HG03159 (cell line): ENCODE data around the gene C16orf74.

Experiments
- ATAC-seq: cut with Tn5 transposase; IDR thresholded peaks from one replicate; pipeline ENCODE4 v1.9.1; 2021; ENCODE audit warnings: mild to moderate bottlenecking, moderate library complexity; ENCODE audit not compliant: unreplicated experiment

C16orf74 gene

DNA sequence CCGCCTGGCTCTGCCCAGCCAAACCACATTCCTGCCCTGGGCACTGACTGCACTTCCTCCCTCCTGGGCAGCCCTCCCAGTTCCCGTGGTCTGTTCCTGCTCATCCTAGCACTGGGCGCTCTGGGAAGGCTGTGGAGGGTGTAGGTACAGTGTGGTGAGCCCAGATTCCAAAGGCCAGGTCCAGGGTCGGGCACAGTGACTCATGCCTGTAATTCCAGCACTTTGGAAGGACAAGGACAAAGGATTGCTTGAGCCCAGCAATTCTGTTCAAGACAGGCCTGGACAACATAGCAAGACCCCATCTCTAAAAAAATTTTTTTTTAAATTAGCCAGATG is 30.6 kb downstream of the C16orf74 start:
- no peak for ATAC-seq

DNA sequence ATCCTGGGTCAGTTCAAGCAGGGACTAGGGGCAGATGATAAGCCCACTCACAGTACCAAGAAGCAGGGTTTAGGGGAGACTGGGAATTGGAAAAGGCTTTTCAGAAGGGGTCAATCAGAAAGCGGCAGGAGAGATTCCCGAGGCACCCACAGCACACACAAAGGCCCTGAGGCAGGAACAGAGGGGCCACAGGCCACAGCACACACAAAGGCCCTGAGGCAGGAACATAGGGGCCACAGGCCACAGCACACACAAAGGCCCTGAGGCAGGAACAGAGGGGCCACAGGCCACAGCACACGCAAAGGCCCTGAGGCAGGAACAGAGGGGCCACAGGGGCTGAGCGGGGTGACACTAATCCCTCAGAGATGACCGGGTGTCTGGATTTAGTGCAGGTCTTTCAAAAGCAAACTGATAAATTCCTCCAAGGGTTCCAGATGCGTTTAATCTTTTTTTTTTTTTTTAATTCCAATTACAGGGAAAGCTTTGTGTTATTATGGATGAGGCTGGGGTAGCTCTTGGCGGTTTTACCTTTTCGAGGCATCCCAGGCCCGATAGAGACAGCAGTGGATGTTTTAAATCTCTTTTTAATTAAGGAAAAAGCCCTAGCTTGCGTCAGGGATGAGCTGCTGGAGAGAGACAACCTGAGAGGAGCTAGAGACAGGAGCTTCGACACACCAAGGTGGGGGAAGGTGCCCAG is 31.1 kb downstream of the C16orf74 start:
- no peak for ATAC-seq

DNA sequence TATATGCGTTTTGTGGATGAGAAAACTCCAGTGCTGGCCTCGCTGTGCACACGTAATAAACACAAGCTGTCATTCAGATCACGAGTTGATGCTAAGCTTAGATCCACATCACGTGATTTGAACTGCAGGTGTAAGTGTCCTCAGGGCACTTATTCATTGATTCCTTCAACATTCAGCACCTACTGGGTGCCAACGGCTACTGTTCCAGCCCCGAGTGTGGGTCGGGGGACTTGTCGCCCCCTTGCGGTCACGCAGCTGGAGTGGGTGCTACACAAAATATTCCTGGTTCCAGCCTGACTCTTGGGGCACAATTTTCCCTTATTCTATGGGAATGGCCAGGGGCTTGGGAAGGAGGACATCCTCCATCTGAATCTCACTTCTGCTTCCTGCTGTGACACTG is 32.2 kb downstream of the C16orf74 start:
- no peak for ATAC-seq

DNA sequence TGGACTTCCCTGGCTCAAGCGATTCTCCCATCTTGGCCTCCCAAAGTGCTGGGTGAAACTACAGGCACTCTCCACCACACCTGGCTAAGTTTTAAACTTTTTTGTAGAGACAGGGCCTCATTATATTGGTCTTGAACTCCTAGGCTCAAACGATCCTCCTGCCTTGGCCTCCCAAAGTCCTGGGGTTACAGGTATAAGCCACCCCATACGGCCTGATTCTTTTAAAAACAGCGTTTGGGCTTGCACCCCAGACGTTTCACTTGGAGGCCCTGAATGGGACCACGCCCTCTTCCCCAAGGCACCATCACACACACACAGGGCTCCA is 32.8 kb downstream of the C16orf74 start:
- ATAC-seq = no peak

DNA sequence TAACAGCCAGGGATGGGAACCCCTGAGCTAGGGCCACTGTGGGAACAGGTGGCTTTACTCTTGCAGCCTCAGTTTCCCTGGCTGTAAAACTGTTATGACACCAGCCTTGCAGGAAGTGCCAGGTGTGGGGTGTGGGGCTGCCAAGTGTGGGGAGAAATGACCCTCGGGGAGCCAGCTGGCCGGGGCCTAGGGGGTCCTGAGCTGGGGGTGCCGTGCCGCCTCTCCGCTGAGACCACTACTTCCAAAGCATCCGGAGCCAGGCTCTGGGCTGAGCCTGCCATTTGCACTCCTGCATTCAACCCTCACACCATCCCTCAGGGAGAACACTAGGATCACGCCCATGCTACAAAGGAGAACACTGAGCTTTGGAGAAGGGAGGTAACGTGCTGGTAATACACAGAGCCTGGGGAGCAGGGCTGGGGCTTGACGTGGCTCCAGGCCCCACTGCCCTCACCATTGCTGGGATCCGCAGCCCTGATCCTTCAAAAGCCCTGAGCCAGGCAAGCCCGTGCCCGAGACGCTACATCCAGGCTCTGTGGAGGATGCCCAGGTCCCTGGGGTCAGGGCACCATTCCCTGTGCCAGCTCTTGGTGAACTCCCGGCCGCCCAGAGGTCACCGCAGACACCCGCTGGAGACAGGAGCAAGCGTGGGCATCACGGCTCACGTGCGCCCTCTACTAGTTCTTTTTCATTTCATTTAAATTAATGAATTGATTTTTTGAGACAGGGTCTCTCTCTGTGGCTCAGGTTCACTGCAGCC is 33.3 kb downstream of the C16orf74 start:
- ATAC-seq = no peak

DNA sequence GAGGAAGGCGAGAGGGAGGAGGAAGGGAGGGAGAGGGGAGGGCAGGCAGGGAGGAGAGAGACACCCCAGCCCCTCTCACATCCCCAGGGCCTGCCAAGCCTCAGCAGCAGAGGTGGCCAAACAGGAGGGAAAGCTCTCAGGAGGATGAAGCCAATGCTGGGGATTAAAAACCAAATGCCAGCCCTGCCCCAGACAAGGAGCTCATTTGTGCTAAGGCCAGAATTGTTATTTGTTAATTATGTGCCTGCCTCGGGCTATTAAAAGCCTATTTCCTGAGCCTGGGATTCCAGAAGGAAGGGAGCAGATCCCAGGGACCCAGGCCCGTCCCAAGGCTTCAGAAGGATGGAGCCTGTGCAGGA is 34.2 kb downstream of the C16orf74 start:
- ATAC-seq = no peak

DNA sequence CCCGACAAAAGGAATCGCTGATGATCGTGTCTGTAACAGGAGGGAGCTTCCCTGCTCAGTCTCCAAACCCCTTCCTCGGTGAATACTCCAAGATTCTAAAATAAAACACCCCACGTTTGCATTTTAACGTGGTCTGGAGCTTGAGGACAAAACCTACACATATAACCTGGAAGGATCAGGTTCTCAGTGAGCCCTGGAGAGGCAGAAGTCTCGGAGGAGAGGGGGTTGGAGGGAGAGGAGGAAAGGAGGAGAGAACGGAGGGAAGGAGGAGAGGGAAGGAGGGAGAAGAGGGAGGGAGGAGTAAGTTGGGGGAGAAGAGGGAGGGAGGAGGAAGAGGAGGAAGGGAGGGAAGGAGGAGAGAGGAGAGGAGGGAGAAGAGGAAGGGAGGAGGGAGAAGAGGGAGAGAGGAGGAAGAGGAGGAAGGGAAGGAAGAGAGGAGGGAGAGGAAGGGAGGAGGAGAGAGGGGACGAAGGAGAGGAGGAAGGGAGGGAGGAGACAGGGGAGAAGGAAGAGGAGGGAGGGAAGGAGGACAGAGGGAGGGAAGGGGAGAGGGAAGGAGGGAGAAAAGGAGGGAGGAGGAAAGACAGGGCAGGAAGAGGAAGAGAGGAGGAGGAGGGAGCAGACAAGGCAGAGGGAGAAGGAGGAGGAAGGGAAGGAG is 34.7 kb downstream of the C16orf74 start:
- ATAC-seq = no peak

DNA sequence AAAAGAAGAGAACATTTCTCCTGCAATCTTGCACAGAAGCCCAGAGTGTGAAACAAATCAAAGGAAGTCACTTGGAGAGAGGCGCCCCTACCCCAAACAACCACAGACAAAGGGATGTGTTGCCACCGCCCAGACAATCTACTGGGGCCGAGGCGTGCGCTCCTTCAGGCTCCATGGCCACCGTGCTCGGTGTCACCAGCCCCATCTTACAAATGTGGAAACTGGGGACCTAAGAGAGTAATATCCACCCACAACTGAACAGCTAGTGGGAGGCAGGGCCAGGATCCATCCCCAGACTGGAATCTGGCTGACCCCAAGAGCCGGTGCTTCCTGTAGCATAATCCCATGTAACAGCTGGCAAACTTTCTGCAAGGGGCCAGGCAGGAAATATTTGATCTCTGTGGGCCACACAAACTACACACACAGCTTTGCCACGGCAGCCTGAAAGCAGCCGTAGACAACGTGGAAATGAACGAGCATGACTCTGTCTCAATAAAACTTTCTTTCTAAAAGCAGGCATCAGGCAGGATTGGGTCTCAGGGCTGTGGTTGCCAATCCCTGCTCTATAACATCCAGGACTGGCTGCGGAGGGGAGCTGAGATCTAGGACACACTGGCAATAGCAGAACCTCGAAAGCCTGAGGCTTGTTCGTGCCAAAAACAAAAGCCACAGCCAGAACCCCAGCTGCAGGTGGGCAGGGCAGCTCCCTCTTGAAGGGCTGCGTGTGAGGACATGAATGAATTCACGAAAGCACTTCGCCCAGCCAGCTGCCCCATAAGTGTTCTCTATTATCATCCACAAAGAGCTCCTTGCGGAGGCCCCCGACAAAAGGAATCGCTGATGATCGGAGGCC is 35.5 kb downstream of the C16orf74 start:
- ATAC-seq = no peak

DNA sequence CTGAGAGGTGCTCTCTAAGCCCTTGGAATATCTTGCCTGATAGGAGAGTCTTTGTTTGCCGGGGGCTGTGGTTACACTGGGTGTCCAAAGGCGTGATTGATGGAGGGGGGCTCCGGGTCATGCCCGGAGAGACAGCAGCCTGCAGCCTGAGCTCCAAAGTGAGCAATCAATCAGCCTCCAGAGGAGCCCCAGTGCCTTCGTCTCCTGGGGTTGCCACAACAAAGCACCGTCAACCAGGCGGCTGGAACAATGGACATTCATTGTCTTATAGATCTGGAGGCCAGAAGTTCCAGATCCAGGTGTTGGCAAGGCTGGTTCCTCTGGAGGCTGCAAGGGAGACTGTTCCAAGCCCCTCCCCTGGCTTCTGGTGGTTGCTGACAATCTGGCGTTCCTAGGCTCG is 38.1 kb downstream of the C16orf74 start:
- ATAC-seq = no peak

DNA sequence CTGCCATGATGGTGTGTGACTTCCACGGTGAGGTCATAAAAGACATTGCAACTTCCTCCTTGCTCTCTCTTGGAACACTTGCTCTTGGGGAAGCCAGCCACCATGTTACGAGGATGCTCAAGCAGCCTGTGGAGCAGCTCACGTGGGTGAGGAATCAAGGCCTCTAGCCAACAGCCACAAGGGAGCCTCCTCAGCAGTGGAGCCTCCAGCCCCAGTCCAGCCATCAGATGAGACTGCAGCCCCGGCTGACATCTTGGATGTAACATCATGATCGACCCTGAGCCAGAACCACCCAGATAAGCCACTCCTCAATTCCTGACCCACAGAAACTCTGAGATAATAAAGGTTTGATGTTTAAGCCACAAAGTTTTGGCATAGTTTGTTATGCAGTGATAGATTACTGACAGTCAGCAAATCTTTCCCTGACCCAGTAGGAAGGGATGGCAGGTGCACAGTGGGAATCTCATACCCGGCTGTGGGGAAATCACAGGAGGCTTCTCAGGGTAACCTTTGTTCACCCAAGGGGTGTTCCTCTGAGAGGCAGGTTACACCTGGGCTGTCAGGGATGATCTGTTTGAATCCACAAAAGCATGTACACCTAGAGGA is 38.8 kb downstream of the C16orf74 start:
- ATAC-seq = no peak

DNA sequence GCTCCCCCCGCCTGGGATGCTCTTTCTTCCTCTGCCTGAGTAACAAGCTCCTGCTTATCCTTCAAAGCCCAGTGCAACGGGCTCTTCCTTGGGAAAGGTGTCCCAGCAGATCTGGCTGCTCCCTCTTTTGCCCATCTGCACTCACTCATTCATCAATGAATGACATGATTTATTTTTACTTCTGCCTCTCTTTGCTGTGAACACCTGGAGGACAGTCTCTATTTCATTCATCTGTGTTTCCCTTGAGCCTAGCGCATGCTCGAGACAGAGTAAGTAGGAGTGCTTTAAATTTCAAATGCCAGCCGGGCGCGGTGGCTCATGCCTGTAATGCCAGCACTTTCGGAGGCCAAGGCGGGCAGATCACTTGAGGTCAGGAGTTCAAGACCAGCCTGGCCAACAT is 40.2 kb downstream of the C16orf74 start:
- ATAC-seq = no peak

DNA sequence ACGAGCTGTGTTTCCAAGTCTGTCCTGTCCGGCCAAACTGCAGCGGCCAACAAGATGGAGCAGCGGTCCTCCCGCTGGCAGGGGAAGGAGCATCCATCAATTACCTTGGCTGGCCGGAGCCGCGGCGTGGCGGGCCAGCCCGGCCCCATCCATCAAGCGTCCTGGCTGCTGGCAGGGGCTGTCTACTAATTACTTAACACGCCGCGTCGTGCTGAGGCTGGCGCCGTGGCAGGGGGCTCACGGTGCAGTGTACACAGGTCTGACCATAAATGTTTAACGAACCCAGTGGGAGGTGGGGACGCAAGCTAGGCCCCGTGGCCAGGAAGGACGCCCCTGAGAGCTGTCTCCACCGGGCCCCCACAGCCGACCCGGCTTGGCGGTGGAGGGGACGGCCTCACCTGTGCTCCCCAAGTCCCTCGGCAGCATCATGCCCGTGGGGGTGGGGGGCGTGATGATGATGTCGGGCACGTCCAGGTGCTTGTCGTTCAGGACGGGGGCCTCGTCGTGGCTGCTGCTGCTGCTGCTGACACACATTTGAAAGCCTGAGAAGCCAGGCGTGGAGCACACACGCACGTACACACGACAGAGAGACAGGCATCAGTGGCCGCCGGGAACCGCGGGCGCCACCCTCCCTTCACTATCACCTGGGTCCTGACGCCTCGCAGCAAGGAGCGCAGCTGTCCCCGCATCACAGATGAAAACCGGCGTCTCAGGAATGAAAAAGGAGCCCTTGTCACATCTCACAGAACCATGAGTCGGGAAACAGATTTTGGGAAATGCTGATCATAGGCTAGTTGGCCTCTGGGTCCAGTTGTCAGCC is 40.9 kb downstream of the C16orf74 start:
- no peak for ATAC-seq

DNA sequence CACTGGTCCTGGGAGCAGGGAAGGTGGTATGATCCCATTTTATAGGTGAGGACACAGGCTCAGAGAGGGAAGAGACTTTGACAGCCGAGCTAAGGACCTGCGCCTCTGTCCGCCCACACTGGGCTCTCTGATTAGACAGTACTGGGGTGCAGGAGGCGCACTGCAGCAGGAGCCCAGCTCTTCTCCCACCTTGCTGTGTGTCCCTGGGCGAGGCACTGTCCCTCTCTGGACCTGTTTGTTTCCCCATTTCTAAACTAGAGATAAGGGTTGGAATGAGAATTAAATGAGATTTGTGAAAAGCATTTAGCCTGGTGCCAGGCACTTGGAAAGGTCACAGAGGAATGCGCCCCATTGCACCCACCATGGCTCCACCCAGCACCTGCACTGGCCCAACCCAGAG is 42.6 kb downstream of the C16orf74 start:
- no peak for ATAC-seq

DNA sequence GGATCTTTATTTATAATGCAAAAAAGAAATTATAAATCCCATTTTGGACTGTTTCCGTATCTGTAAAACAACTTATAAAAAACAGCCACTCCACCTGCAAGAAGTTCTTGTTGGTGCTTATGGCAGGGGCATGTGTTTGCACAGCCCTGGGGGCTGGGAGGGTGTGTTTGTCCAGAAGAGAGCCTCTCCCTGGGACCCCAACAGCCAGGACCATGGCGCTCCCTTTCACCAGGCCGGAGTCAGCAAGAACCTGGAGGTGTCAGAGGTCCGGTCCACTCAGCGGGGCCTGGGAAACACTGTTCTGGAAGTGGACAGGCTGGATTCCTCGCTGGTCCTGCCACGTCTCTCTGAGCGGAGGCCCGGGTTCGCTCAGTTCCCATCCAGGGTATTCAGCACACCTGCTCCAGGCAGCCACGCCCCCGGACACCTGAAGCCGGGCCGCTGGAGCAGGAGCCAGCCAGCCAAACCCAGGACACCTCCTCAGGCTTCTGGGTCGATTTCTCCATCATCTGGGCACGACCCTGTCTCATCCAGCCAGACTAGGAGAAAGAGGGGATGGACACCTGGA is 43.3 kb downstream of the C16orf74 start:
- no peak for ATAC-seq

DNA sequence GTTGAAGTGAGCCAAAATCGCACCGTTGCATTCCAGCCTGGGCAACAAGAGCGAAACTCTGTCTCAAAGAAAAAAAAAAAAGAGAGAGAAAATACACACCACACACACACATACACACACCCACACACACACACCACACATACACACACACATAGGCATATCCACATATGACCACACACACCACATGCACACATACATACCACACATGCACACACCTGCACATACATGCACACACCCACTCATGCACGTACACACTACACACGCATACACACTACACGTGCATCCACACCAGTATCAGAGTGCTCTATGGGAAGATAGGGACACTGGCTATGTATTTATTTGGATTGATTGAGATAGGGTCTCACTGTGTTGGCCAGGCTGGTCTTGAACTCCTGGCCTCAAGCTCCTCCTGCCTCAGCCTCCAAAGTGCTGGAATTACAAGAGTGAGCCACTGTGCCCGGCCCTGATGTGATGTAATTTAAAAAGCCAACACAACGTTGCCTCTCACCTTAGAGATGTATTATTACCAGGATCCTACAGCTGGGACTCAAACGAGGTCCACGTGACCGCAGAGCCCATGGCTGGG is 44.4 kb downstream of the C16orf74 start:
- no peak for ATAC-seq

DNA sequence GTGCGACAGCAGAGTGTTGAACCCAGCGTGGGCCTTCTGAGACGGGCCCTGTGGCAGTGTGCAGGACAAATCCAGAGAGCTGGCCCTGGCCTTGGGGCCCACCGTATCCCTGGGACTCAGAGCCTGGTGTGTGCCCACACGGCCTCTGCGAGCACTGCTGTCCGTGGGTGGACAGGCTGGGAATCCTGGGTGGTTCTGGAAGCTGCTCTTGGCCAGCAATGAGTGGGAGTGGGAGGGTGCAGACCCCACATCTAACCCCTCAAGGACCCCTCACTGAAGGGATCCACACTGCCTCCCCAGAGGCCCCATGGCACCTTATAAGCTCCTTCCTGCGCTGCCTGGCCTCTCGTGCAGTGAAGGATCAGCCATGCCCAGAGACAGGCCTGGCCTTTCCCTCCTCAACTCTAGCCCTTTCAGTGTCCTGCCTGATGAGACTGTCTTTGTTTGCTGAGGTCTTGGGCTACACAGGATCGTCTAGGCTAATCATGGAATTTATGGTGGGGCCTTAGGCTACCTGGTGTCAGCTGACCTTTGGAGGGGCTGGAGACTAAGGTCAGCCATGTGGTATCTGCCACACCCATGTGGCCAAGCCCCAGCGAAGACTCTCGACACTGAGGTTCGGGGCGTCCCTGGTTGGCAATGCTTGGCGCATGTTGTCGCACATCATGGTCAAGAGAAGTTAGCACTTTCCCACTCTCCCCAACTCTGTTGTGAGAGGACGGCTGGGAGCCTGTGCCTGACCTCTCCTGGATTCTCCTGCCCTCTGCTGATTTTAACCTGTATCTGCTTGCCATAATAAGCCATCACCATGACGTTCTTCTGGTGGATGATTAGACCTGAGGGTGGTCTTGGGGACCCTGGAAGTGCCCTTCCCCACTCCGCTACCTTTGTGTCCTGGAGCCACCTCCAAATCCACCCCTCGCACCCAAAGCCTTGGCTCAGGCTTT is 45.7 kb downstream of the C16orf74 start:
- ATAC-seq = no peak

DNA sequence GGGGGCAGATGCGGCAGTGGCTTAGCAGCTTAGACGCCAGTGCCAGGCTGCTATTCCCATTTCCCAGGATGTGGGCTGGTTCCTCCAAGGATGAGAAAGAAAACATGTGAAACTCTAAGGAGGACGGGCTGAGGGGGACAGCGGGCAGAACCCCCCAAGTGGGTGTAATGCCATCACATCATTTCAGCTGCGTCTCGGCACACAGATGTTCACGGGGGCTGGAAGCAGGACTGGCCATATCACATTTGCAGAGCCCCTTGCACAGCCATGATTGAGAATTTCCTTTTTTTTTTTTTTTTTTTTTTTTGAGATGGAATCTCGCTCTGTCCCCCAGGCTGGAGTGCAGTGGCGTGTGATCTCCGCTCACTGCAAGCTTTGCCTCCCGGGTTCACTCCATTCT is 46.9 kb downstream of the C16orf74 start:
- ATAC-seq = no peak

DNA sequence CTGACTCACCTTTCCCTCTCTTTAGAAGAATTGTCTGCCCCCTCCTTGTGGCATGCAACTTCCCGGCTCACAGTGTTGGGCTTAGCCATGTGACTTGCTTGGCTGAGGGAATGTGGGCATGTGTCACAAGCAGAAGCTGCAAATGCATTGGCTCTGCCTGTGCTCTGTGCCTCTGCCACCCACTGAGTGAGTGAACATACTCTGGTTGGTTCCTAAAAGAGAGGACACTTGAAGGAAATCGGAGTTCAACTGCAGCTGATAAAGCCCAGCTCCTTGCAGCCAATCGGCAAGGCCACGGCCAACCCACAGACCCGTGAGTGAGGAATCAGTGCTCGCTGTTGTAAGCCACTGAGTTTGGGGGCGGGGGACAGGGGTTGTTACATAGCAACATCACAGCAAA is 51.3 kb downstream of the C16orf74 start:
- no peak for ATAC-seq
